Measurements from ENCODE around the gene DNMT1. TPM values are rescaled to one million over a fixed set of nuclear protein-coding genes. Genes with fewer than 3 reads are reported as not detected.

DNMT1 gene
- total RNA-seq, 2 donors from 2014 or later, result 17.9 to 36.6 TPM

DNA sequence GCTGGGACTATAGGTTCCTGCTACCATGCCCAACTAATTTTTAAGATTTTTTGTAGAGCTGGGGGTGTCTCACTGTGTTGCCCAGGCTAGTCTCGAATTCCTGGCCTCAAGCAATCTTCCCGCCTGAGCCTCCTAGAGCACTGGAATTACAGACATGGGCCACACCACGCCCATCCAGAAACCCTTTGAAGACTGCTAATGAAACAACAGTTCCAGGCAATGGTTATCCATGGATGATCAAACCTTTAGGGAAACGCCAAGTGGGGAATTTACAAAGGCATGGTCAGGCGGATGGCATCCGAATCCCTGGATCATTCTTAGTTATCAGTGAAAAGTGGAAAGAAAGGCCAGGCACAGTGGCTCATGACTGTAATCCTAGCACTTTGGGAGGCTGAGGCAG is 16.9 kb upstream of the DNMT1 start:
- no peak overlapping the region for H3K4me3 ChIP-seq
- no peak for ATAC-seq
- H3K27me3 ChIP-seq, result no peaks in the 10 kb centered on the region
- no peaks in the 10 kb centered on the region for H3K36me3 ChIP-seq (replicated peaks in 1 of 2; ENCODE audit: insufficient read depth in 1 of 2, low read depth in 2 of 2)
- no peak overlapping the region for H3K27ac ChIP-seq
- TF ChIP-seq CTCF (IDR thresholded peaks at IDR 0.05) (no peak), POLR2A (IDR thresholded peaks at IDR 0.05) (no peak)
- intact Hi-C loops (cut with DNase I), result no loop called here
- DNase-seq, result no peak
- H3K4me1 ChIP-seq, result no peaks in the 10 kb centered on the region
- H3K9me3 ChIP-seq, result no peaks in the 10 kb centered on the region
- 73 to 77% methylated on average over 6 of the region's 6 CpGs for WGBS, 2 donors

DNA sequence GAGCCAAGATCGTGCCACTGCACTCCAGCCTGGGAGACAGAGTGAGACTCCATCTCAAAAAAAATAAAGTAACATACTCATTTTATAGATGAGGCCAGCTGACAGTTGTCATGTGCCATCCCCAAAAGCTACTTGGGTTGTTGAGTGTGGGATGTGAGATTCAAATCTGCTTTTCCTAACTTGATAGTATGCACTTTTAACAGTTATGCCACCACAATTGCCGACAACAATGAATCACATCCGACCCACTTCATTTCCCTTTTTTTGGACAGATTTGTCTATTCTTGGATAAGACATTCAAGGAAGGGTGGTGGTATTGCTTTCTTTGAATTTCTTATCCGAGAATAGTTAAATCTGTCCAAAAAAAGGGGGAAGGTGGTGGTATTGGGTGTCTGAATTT is 16.3 kb upstream of the DNMT1 start:
- 62 to 70% methylated on average over 4 of the region's 4 CpGs for WGBS, 2 donors
- no peaks in the 10 kb centered on the region for H3K9me3 ChIP-seq

DNA sequence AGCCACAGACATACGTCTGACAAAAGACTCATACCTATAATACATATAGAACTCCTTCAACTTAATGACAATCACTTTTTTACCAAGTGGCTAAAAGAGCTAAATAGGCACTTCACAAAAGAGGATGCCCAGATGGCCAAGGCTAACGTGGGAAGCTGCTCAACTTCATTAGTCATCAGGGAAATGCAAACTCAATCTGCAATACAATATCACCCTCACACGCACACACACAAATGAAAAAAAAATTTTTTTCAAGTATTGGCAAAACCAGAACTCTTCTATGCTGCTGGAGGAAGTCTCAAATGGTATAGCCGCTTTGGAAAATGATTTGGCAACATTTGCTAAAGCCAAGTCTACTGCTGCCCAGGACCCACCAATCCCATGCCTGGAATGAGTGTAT is 14.6 kb upstream of the DNMT1 start:
- H3K4me1 ChIP-seq, result no peaks in the 10 kb centered on the region
- no peak for TF ChIP-seq POLR2A (IDR thresholded peaks at IDR 0.05)
- TF ChIP-seq CTCF (IDR thresholded peaks at IDR 0.05), result no peak
- ATAC-seq, result no peak
- no peaks in the 10 kb centered on the region for H3K9me3 ChIP-seq
- no peak overlapping the region for H3K4me3 ChIP-seq
- no peaks in the 10 kb centered on the region for H3K27me3 ChIP-seq
- no peak overlapping the region for H3K27ac ChIP-seq
- 47 to 49% methylated on average over 4 of the region's 4 CpGs for WGBS, 2 donors
- DNase-seq, result no peak
- H3K36me3 ChIP-seq (replicated peaks in 1 of 2; ENCODE audit: insufficient read depth in 1 of 2, low read depth in 2 of 2), result no peaks in the 10 kb centered on the region
- intact Hi-C loops (cut with DNase I), result no loop called here

More for the DNA sequence above, 16.3 kb upstream of the DNMT1 start:
- Histone ChIP-seq H3K36me3 (replicated peaks in 1 of 2; ENCODE audit: insufficient read depth in 1 of 2, low read depth in 2 of 2) (no peaks in the 10 kb centered on the region), H3K27me3 (no peaks in the 10 kb centered on the region), H3K4me3 (no peak overlapping the region), H3K4me1 (no peaks in the 10 kb centered on the region), H3K27ac (no peak overlapping the region)
- ATAC-seq, result no peak
- TF ChIP-seq POLR2A (IDR thresholded peaks at IDR 0.05), result no peak
- no peak for TF ChIP-seq CTCF (IDR thresholded peaks at IDR 0.05)
- intact Hi-C loops (cut with DNase I), result no loop called here
- DNase-seq, result no peak

DNA sequence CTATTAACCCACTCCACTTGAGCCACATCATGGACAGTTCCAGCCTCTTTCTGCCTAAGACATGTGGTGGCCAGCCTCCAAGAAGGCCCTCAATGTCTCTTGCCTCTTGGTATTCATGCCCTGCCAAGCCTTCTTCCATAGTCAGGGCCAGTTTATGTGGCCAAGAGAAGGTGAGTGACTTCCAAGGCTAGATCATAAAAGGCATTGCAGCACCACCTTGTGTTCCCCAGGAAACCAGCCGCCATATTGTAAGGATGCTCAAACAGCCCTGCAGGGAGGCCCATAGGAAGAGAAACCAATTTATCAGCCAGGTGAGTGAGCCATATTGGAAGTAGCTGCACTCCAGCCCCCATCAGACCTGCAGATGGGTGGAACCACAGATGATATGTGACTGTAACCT is 12.3 kb upstream of the DNMT1 start:
- TF ChIP-seq POLR2A (IDR thresholded peaks at IDR 0.05) (no peak), CTCF (IDR thresholded peaks at IDR 0.05) (no peak)
- DNase-seq, result no peak
- intact Hi-C loops (cut with DNase I), result no loop called here
- Histone ChIP-seq H3K36me3 (replicated peaks in 1 of 2; ENCODE audit: insufficient read depth in 1 of 2, low read depth in 2 of 2) (no peaks in the 10 kb centered on the region), H3K27ac (no peak overlapping the region), H3K27me3 (no peaks in the 10 kb centered on the region), H3K4me1 (no peaks in the 10 kb centered on the region), H3K9me3 (no peaks in the 10 kb centered on the region), H3K4me3 (no peak overlapping the region)
- WGBS, 2 donors, result 93 to 100% methylated on average over 1 of the region's 1 CpG
- no peak for ATAC-seq

GRCh38 chr19:10206226-10206885 is 11.6 kb upstream of the DNMT1 start:
- no peaks in the 10 kb centered on the region for H3K4me1 ChIP-seq
- H3K27me3 ChIP-seq, result no peaks in the 10 kb centered on the region
- TF ChIP-seq POLR2A (IDR thresholded peaks at IDR 0.05) (no peak), CTCF (IDR thresholded peaks at IDR 0.05) (no peak)
- no peaks in the 10 kb centered on the region for H3K9me3 ChIP-seq
- 82 to 92% methylated on average over 8 to 10 of the region's 10 CpGs for WGBS, 2 donors
- intact Hi-C loops (cut with DNase I), result no loop called here
- ATAC-seq, result no peak
- DNase-seq, result no peak
- no peaks in the 10 kb centered on the region for H3K36me3 ChIP-seq (replicated peaks in 1 of 2; ENCODE audit: insufficient read depth in 1 of 2, low read depth in 2 of 2)
- no peak overlapping the region for H3K27ac ChIP-seq
- H3K4me3 ChIP-seq, result no peak overlapping the region

Measured in body of pancreas (tissue), 4 donors.